ENCODE data around the gene THADA. TPM values are rescaled to one million over a fixed set of nuclear protein-coding genes. Genes with fewer than 3 reads are reported as not detected.

THADA gene
- total RNA-seq, 1 experiment from 2014 or later = 20.1 TPM

DNA sequence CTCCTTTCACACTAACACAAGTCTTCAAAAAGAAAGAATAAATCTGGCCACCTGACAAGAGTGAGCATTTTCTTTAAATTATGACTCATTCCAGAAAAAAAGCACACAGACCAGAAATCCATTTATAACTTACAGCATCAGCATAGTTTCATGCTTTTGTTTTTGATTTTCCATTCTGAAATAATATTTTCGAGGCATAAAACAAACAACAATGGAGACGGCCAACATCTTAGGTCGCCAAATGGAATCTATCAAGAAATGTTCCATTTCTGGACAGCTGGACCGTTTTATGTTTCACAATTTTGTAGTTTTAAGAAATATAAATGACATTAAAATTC lies 204.0 kb downstream of the THADA start:
- Histone ChIP-seq H4K20me1 (ENCODE audit: control insufficient read depth, insufficient read depth, insufficient read length) (no peaks in the 10 kb centered on the region), H3K4me1 (ENCODE audit: insufficient read depth, low read length) (no peaks in the 10 kb centered on the region), H2BK20ac (ENCODE audit: low read depth, low read length, poor library complexity, severe bottlenecking) (no peak overlapping the region), H3K4me2 (ENCODE audit: insufficient read depth, insufficient read length, low read length) (no peak overlapping the region), H3K27ac (ENCODE audit: insufficient read length, low read depth, low read length) (no peak overlapping the region), H3K27me3 (ENCODE audit: insufficient read depth, low read length) (no peaks in the 10 kb centered on the region), H2AFZ (ENCODE audit: low read length) (no peak overlapping the region), H3K9ac (ENCODE audit: extremely low read depth, insufficient read length, low read length) (no peak overlapping the region), H4K8ac (replicated peaks; ENCODE audit: insufficient read length, low read depth, low read length) (no peak overlapping the region), H3K56ac (ENCODE audit: insufficient read length, low read depth, low read length) (no peak overlapping the region), H3K23ac (ENCODE audit: insufficient read length, low read depth, low read length) (no peak overlapping the region), H3K79me2 (ENCODE audit: insufficient read depth, low read length) (no peaks in the 10 kb centered on the region), H3K18ac (ENCODE audit: insufficient read length, low read depth, low read length) (no peak overlapping the region), H2BK120ac (ENCODE audit: low read depth, low read length, poor library complexity, severe bottlenecking) (no peak overlapping the region), H3K4ac (ENCODE audit: low read depth, low read length) (no peak overlapping the region), H4K5ac (ENCODE audit: insufficient read length, low read depth, low read length) (no peak overlapping the region), H2BK5ac (ENCODE audit: insufficient read length, low read length) (no peak overlapping the region), H3K14ac (ENCODE audit: insufficient read depth, low read length) (no peak overlapping the region), H2BK12ac (ENCODE audit: insufficient read length, low read depth, low read length) (no peak overlapping the region), H2BK15ac (ENCODE audit: low read depth, low read length) (no peak overlapping the region), H2AK5ac (ENCODE audit: insufficient read length, low read length) (no peak overlapping the region), H3T11ph (ENCODE audit: low read length) (no peak overlapping the region), H3K9me3 (ENCODE audit: control insufficient read depth, low read depth, low read length) (no peaks in the 10 kb centered on the region), H3K79me1 (ENCODE audit: insufficient read depth, low read depth, low read length, poor library complexity, severe bottlenecking) (no peaks in the 10 kb centered on the region), H4K91ac (ENCODE audit: insufficient read length, low read depth, low read length) (no peak overlapping the region), H3K23me2 (ENCODE audit: insufficient read length, low read depth, low read length, poor library complexity, severe bottlenecking) (no peaks in the 10 kb centered on the region)
- no peaks in the 10 kb centered on the region; the same call in 1 of the 2 replicates for H3K27me3 Mint-ChIP-seq (ENCODE audit: low read depth)
- no peaks in the 10 kb centered on the region for H3K4me1 Mint-ChIP-seq
- H3K36me3 Mint-ChIP-seq (ENCODE audit: insufficient read depth in 1 of 3, low read depth in 3 of 3) = no peaks in the 10 kb centered on the region
- no peak overlapping the region for H3K27ac Mint-ChIP-seq
- no peaks in the 10 kb centered on the region for H3K9me3 Mint-ChIP-seq
- no peak overlapping the region for H3K4me3 Mint-ChIP-seq
- WGBS (ENCODE audit: extremely low coverage, insufficient read length, low lambda C conversion rate) = no CpG with 5 or more reads among the region's 4 CpGs
- no peak for DNase-seq
- TF ChIP-seq, protein P1, sequence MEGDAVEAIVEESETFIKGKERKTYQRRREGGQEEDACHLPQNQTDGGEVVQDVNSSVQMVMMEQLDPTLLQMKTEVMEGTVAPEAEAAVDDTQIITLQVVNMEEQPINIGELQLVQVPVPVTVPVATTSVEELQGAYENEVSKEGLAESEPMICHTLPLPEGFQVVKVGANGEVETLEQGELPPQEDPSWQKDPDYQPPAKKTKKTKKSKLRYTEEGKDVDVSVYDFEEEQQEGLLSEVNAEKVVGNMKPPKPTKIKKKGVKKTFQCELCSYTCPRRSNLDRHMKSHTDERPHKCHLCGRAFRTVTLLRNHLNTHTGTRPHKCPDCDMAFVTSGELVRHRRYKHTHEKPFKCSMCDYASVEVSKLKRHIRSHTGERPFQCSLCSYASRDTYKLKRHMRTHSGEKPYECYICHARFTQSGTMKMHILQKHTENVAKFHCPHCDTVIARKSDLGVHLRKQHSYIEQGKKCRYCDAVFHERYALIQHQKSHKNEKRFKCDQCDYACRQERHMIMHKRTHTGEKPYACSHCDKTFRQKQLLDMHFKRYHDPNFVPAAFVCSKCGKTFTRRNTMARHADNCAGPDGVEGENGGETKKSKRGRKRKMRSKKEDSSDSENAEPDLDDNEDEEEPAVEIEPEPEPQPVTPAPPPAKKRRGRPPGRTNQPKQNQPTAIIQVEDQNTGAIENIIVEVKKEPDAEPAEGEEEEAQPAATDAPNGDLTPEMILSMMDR (conservative IDR thresholded peaks at IDR 0.05) = no peak

All from H9 (cell line).